GM19452 (cell line): Measurements from ENCODE around the gene POLR1E.

Experiments used
- ATAC-seq: cut with Tn5 transposase; IDR thresholded peaks from one replicate; pipeline ENCODE4 v1.9.1; 2021; ENCODE audit not compliant: unreplicated experiment

Gene POLR1E

GRCh38 chr9:37485389-37486255 is at the start of gene POLR1E:
Gene POLR1E, plus strand, starts transcription at chr9:37485948. Its CDS starts 100 bp downstream, at chr9:37486048.
- ATAC-seq: peak; percentile 94

- ATAC-seq: no peak
Observed at GRCh38 chr9:37436540-37436939, 49.2 kb upstream of the POLR1E start.

- no peak for ATAC-seq
Observed at GRCh38 chr9:37437010-37437409, 48.7 kb upstream of the POLR1E start.

GRCh38 chr9:37437621-37438020 is 48.1 kb upstream of the POLR1E start:
- ATAC-seq: no peak

GRCh38 chr9:37438359-37438758 is 47.4 kb upstream of the POLR1E start:
- ATAC-seq: no peak

- ATAC-seq: no peak
Observed at GRCh38 chr9:37441776-37442370, 43.9 kb upstream of the POLR1E start.

GRCh38 chr9:37442556-37442955 is 43.2 kb upstream of the POLR1E start:
- ATAC-seq: no peak

- no peak for ATAC-seq
Observed at GRCh38 chr9:37443566-37443965, 42.2 kb upstream of the POLR1E start.

- ATAC-seq: no peak
Observed at GRCh38 chr9:37444890-37445289, 40.9 kb upstream of the POLR1E start.

- ATAC-seq: no peak
Observed at GRCh38 chr9:37445832-37446231, 39.9 kb upstream of the POLR1E start.

- ATAC-seq: no peak
Observed at GRCh38 chr9:37446401-37446800, 39.3 kb upstream of the POLR1E start.

- no peak for ATAC-seq
Observed at GRCh38 chr9:37447111-37447510, 38.6 kb upstream of the POLR1E start.

GRCh38 chr9:37449862-37450632 is 35.7 kb upstream of the POLR1E start:
- ATAC-seq: no peak

- ATAC-seq: no peak
Observed at GRCh38 chr9:37451628-37452027, 34.1 kb upstream of the POLR1E start.

GRCh38 chr9:37452611-37453010 is 33.1 kb upstream of the POLR1E start:
- no peak for ATAC-seq

GRCh38 chr9:37453827-37454226 is 31.9 kb upstream of the POLR1E start:
- no peak for ATAC-seq

- no peak for ATAC-seq
Observed at GRCh38 chr9:37454238-37454637, 31.5 kb upstream of the POLR1E start.

GRCh38 chr9:37455884-37456647 is 29.7 kb upstream of the POLR1E start:
- ATAC-seq: no peak

GRCh38 chr9:37456817-37457216 is 28.9 kb upstream of the POLR1E start:
- ATAC-seq: no peak

GRCh38 chr9:37464006-37464405 is 21.7 kb upstream of the POLR1E start:
- no peak for ATAC-seq
